ENCODE results near the gene ZMIZ1. TPM values are rescaled to one million over a fixed set of nuclear protein-coding genes. Genes with fewer than 3 reads are reported as not detected.

Gene ZMIZ1
- total and polyA plus RNA-seq, 4 donors, result 3.9 to 19.1 (median 9.8) TPM

- H3K36me3 ChIP-seq (ENCODE audit: control insufficient read depth in 4 of 4, insufficient read depth in 3 of 4, low read depth in 1 of 4, low read length in 3 of 4), result no peaks in the 10 kb centered on the region
- no peak overlapping the region for H3K9ac ChIP-seq (ENCODE audit: low read depth in 1 of 2, low read length in 2 of 2)
- DNase-seq (ENCODE audit: low spot score), result no peak
- no peaks in the 10 kb centered on the region for H3K27me3 ChIP-seq (ENCODE audit: control insufficient read depth in 4 of 4, insufficient read depth in 4 of 4, low read length in 3 of 4)
- no peak for TF ChIP-seq ZBTB33 (IDR thresholded peaks at IDR 0.05)
- no peak for TF ChIP-seq CTCF (IDR thresholded peaks at IDR 0.05; ENCODE audit: low read depth, low read length, missing input control)
- no peak for TF ChIP-seq SP1 (IDR thresholded peaks at IDR 0.05)
- TF ChIP-seq REST (IDR thresholded peaks at IDR 0.05), result no peak
- no peak for TF ChIP-seq HNF4G (IDR thresholded peaks at IDR 0.05)
- TF ChIP-seq ATF3 (IDR thresholded peaks at IDR 0.05), result no peak
- TF ChIP-seq YY1 (IDR thresholded peaks at IDR 0.05), result no peak
- H3K4me3 ChIP-seq (ENCODE audit: low read depth in 1 of 3, low read length in 3 of 3), result no peak overlapping the region
- no peaks in the 10 kb centered on the region for H3K9me3 ChIP-seq (ENCODE audit: control insufficient read depth in 4 of 4, low read length in 3 of 4)
- peaks cover 0 to under 1% (median 0%) of the 10 kb centered on the region in 4 donors for H3K4me1 ChIP-seq (ENCODE audit: control insufficient read depth in 4 of 4, insufficient read depth in 4 of 4, low read length in 3 of 4)
- 96% methylated on average over 14 of the region's 14 CpGs for WGBS
- H3K27ac ChIP-seq (ENCODE audit: low read depth in 1 of 2, low read length in 2 of 2), result no peak overlapping the region
Measured at GRCh38 chr10:79328737-79329504, 260.2 kb downstream of the ZMIZ1 start.

GRCh38 chr10:79329529-79329928, 260.8 kb downstream of the ZMIZ1 start:
- no peaks in the 10 kb centered on the region for H3K9me3 ChIP-seq (ENCODE audit: control insufficient read depth in 4 of 4, low read length in 3 of 4)
- no peak for DNase-seq (ENCODE audit: low spot score)
- H3K27me3 ChIP-seq (ENCODE audit: control insufficient read depth in 4 of 4, insufficient read depth in 4 of 4, low read length in 3 of 4), result no peaks in the 10 kb centered on the region
- H3K4me1 ChIP-seq (ENCODE audit: control insufficient read depth in 4 of 4, insufficient read depth in 4 of 4, low read length in 3 of 4), result peaks cover 0 to 6% (median under 1%) of the 10 kb centered on the region in 4 donors
- H3K4me3 ChIP-seq (ENCODE audit: low read depth in 1 of 3, low read length in 3 of 3), result no peak overlapping the region
- no peak overlapping the region for H3K27ac ChIP-seq (ENCODE audit: low read depth in 1 of 2, low read length in 2 of 2)
- TF ChIP-seq HNF4G (IDR thresholded peaks at IDR 0.05), result no peak
- TF ChIP-seq JUND (IDR thresholded peaks at IDR 0.05), result no peak
- no peak for TF ChIP-seq HNF4A (conservative IDR thresholded peaks at IDR 0.05)
- TF ChIP-seq GABPA (IDR thresholded peaks at IDR 0.05 in 1 of 2, conservative IDR thresholded peaks at IDR 0.05 in 1 of 2), result no peak
- no peak for TF ChIP-seq RXRA (IDR thresholded peaks at IDR 0.05)
- no peak for TF ChIP-seq EGR1 (IDR thresholded peaks at IDR 0.05; ENCODE audit: low read depth in 2 of 2)
- TF ChIP-seq FOXA1 (IDR thresholded peaks at IDR 0.05), result no peak
- no peak for TF ChIP-seq REST (IDR thresholded peaks at IDR 0.05)
- no peak for TF ChIP-seq FOXA2 (IDR thresholded peaks at IDR 0.05)
- no peak for TF ChIP-seq YY1 (IDR thresholded peaks at IDR 0.05)
- TF ChIP-seq SP1 (IDR thresholded peaks at IDR 0.05), result no peak
- TF ChIP-seq CTCF (IDR thresholded peaks at IDR 0.05; ENCODE audit: low read depth, low read length, missing input control), result no peak
- H3K9ac ChIP-seq (ENCODE audit: low read depth in 1 of 2, low read length in 2 of 2), result no peak overlapping the region
- no peaks in the 10 kb centered on the region for H3K36me3 ChIP-seq (ENCODE audit: control insufficient read depth in 4 of 4, insufficient read depth in 3 of 4, low read depth in 1 of 4, low read length in 3 of 4)
- WGBS, result 95% methylated on average over 9 of the region's 9 CpGs
